Testis (tissue), 2 donors: ENCODE measurements around the gene TMEM178B.

ENCODE experiments used
- CTCF ChIP-seq, 3 experiments: fragments of 450-650 bp in 2 of 3; fragments of 200-600 bp in 1 of 3; sonication (generic) in 1 of 3; IDR thresholded peaks; one replicate each; pipeline ENCODE4 v1.5.1; 2016 to 2019; ENCODE audit warnings: antibody characterized with exemption in 3 of 3, mild to moderate bottlenecking in 2 of 3, moderate library complexity in 1 of 3
- POLR2A ChIP-seq: fragments of 450-650 bp; IDR thresholded peaks from one replicate; pipeline ENCODE4 v1.6.1; 2017; ENCODE audit warnings: antibody characterized with exemption, mild to moderate bottlenecking, moderate library complexity

- TF ChIP-seq CTCF (IDR thresholded peaks at IDR 0.05) (no peak), POLR2A (no peak)
Measured at GRCh38 chr7:141286522-141286921, 212.7 kb downstream of the TMEM178B start.
